ENCODE results near the gene ASCC3. TPM values are rescaled to one million over a fixed set of nuclear protein-coding genes. Genes with fewer than 3 reads are reported as not detected.

Gene ASCC3
- total and polyA plus RNA-seq, 2 of the 4 experiments (the other 2 are of a cell fraction) = 25.8 to 104 TPM

GRCh38 chr6:100785982-100786381, 95.1 kb downstream of the ASCC3 start:
- H4K5ac ChIP-seq (ENCODE audit: low read depth, low read length) = no peak overlapping the region
- no peaks in the 10 kb centered on the region for H4K20me1 ChIP-seq (ENCODE audit: insufficient read depth, low read length)
- no peaks in the 10 kb centered on the region for H3K27me3 ChIP-seq (ENCODE audit: control insufficient read depth, insufficient read depth, low read length)
- H3K14ac ChIP-seq (replicated peaks; ENCODE audit: low read depth, low read length) = no peak overlapping the region
- CTCF ChIA-PET = interaction anchor here (1.0 kb wide), 1 partner anchor 25 kb away, joined by 3 read pairs; no protein-coding TSS in a partner anchor
- H2AK5ac ChIP-seq (ENCODE audit: low read depth, low read length) = no peak overlapping the region
- H2BK120ac ChIP-seq (ENCODE audit: low read depth, low read length) = no peak overlapping the region
- H3K4ac ChIP-seq (ENCODE audit: low read depth, low read length) = no peak overlapping the region
- no peak overlapping the region for H2BK15ac ChIP-seq (ENCODE audit: low read depth, low read length)
- POLR2A ChIA-PET (ENCODE audit: unreplicated experiment) = no interaction called here
- in situ Hi-C loops (cut with MboI; ENCODE audit: low sequenced_read_pairs) (no loop called here), dilution Hi-C loops (cut with HindIII; ENCODE audit: low sequenced_read_pairs, unreplicated experiment) (no loop called here), intact Hi-C loops (cut with micrococcal nuclease) (loop anchor here (10.0 kb wide), 1 partner anchor 1109 kb away; no protein-coding TSS in a partner anchor)
- H2AK9ac ChIP-seq (replicated peaks; ENCODE audit: low read depth, low read length, poor library complexity) = no peak overlapping the region
- H3K23ac ChIP-seq (ENCODE audit: low read depth, low read length) = no peak overlapping the region
- H3K4me3 ChIP-seq (ENCODE audit: insufficient read depth, low read depth, low read length) = no peak overlapping the region
- H3K9ac ChIP-seq (ENCODE audit: low read depth, low read length) = no peak overlapping the region
- H3K4me1 ChIP-seq (ENCODE audit: control insufficient read depth, insufficient read depth, low read length) = no peaks in the 10 kb centered on the region; the same call in 1 of the 2 replicates
- no peak overlapping the region for H3K27ac ChIP-seq (ENCODE audit: insufficient read depth, low read length)
- H3K79me1 ChIP-seq (ENCODE audit: low read depth in 1 of 2, low read length in 2 of 2) = peaks cover 3 to 17% of the 10 kb centered on the region in 2 experiments; a peak in 3 of 4 replicates
- no peaks in the 10 kb centered on the region for H3K9me1 ChIP-seq (ENCODE audit: insufficient read depth, low read length)
- no peak overlapping the region for H2BK5ac ChIP-seq (ENCODE audit: low read depth, low read length, poor library complexity, severe bottlenecking)
- H2AFZ ChIP-seq (replicated peaks; ENCODE audit: low read length, poor library complexity) = no peak overlapping the region
- H3K4me2 ChIP-seq (ENCODE audit: low read depth, low read length) = no peak overlapping the region
- no peaks in the 10 kb centered on the region for H3K36me3 ChIP-seq (ENCODE audit: control insufficient read depth, insufficient read depth, low read length)
- ATAC-seq (ENCODE audit: low read depth) = no peak
- WGBS, 2 experiments (ENCODE audit: extremely low coverage in 2 of 2, insufficient read length in 1 of 2) = no CpG with 5 or more reads among the region's 1 CpG
- BruUV-seq (replicated peaks) = no TSS peak
- TF ChIP-seq RCOR1 (IDR thresholded peaks at IDR 0.05; ENCODE audit: insufficient replicate concordance, low read length) (no peak), NFE2L2 (IDR thresholded peaks at IDR 0.05; ENCODE audit: low read depth, low read length) (no peak), CEBPB (IDR thresholded peaks at IDR 0.05; ENCODE audit: low read depth, low read length) (no peak), MAFK (IDR thresholded peaks at IDR 0.05; ENCODE audit: low read depth, low read length) (no peak), MXI1 (IDR thresholded peaks at IDR 0.05; ENCODE audit: borderline replicate concordance, low read depth, low read length) (no peak), RAD21 (IDR thresholded peaks at IDR 0.05; ENCODE audit: low read length) (no peak), RFX5 (IDR thresholded peaks at IDR 0.05; ENCODE audit: low read depth, low read length) (no peak), USF2 (IDR thresholded peaks at IDR 0.05; ENCODE audit: low read depth, low read length) (no peak), FOS (IDR thresholded peaks at IDR 0.05; ENCODE audit: low read depth, low read length) (no peak), CTCF (conservative IDR thresholded peaks at IDR 0.05; ENCODE audit: low read depth, low read length) (no peak), CHD1 (IDR thresholded peaks at IDR 0.05; ENCODE audit: low read depth, low read length) (no peak), POLR2A (IDR thresholded peaks at IDR 0.05; ENCODE audit: low read depth, low read length) (no peak), BHLHE40 (IDR thresholded peaks at IDR 0.05; ENCODE audit: low read depth, low read length) (no peak), MAZ (IDR thresholded peaks at IDR 0.05; ENCODE audit: borderline replicate concordance, low read depth, low read length) (no peak), SMC3 (IDR thresholded peaks at IDR 0.05; ENCODE audit: low read depth, low read length) (no peak), ELK1 (IDR thresholded peaks at IDR 0.05; ENCODE audit: borderline replicate concordance, low read depth, low read length) (no peak)
- DNase-seq = no peak
- no peak overlapping the region for H4K91ac ChIP-seq (ENCODE audit: insufficient read depth, low read depth, low read length)
- no peaks in the 10 kb centered on the region for H3K9me3 ChIP-seq (ENCODE audit: control insufficient read depth, insufficient read depth, low read length)
- no peak overlapping the region for H3K56ac ChIP-seq (ENCODE audit: extremely low read depth, insufficient read depth, low read length)
- no peak overlapping the region for H4K8ac ChIP-seq (ENCODE audit: low read depth in 2 of 2, low read length in 2 of 2)
- H2BK20ac ChIP-seq (ENCODE audit: low read depth, low read length) = no peak overlapping the region
- no peak overlapping the region for H3K18ac ChIP-seq (ENCODE audit: low read depth, low read length)
